Bronchial epithelial cell (primary cell): ENCODE measurements around the gene CEACAM5. TPM values are rescaled to one million over a fixed set of nuclear protein-coding genes. Genes with fewer than 3 reads are reported as not detected.
"Not testable (repeated sequence)": the region's sequence is repeated elsewhere in the genome, so short reads cannot be mapped to it uniquely, and the experiment has no call there.

Source experiments
- DNase-seq: peaks from one replicate; pipeline ENCODE4 v3.0.0-alpha.2; 2010; ENCODE audit warnings: low read depth
- FAIRE-seq: peaks from 2 replicates; lab custom pipeline; 2011; peaks lifted over from hg19 to GRCh38; lab: Jason Lieb, UNC
- H3K27me3 ChIP-seq: 2 replicates; pipeline ENCODE4 v1.5.1; 2011; ENCODE audit warnings: low read length; ENCODE audit not compliant: control insufficient read depth, insufficient read depth
- H3K36me3 ChIP-seq: 2 replicates; pipeline ENCODE4 v1.5.1; 2011; ENCODE audit warnings: low read length; ENCODE audit not compliant: control insufficient read depth, insufficient read depth
- H3K4me3 ChIP-seq: 2 replicates; pipeline ENCODE4 v1.5.1; 2011; ENCODE audit warnings: mild to moderate bottlenecking, low read depth, low read length, control low read depth
- CTCF ChIP-seq: IDR thresholded peaks from 2 replicates; pipeline ENCODE4 v1.5.1; 2011; ENCODE audit warnings: mild to moderate bottlenecking, moderate library complexity, low read length, control low read depth, inconsistent platforms; ENCODE audit not compliant: insufficient read depth, severe bottlenecking
- total RNA-seq: library from RNA; depleted of rRNA; stranded (reverse); fragments of >200 nt; gene quantifications from 2 replicates; pipeline ENCODE4 v1.2.1, GENCODE V29; 2014

Gene CEACAM5
- total RNA-seq, 1 donor from 2014 or later: 11.6 TPM

- no peaks in the 10 kb centered on the region for H3K36me3 ChIP-seq
- no peak for DNase-seq
- FAIRE-seq: no peak
- peaks cover 2% of the 10 kb centered on the region for H3K27me3 ChIP-seq
- no peak overlapping the region for H3K4me3 ChIP-seq
- no peak for TF ChIP-seq CTCF
Measured at GRCh38 chr19:41767115-41767514, 58.7 kb downstream of the CEACAM5 start.

- H3K4me3 ChIP-seq, H3K36me3 ChIP-seq, H3K27me3 ChIP-seq, DNase-seq, FAIRE-seq: not testable (repeated sequence)
Measured at GRCh38 chr19:41768105-41768504, 59.7 kb downstream of the CEACAM5 start.

GRCh38 chr19:41769608-41770007 is 61.2 kb downstream of the CEACAM5 start:
- Histone ChIP-seq H3K27me3 (peaks cover 3% of the 10 kb centered on the region), H3K4me3 (no peak overlapping the region), H3K36me3 (no peaks in the 10 kb centered on the region)
- FAIRE-seq (no peak), DNase-seq (no peak)
- TF ChIP-seq CTCF: no peak

GRCh38 chr19:41771410-41771809 is 63.0 kb downstream of the CEACAM5 start:
- H3K27me3 ChIP-seq: peaks cover 3% of the 10 kb centered on the region
- peak; percentile 71 for DNase-seq
- no peak for TF ChIP-seq CTCF
- no peaks in the 10 kb centered on the region for H3K36me3 ChIP-seq
- no peak for FAIRE-seq
- no peak overlapping the region for H3K4me3 ChIP-seq

- Histone ChIP-seq H3K4me3 (no peak overlapping the region), H3K27me3 (peaks cover 3% of the 10 kb centered on the region), H3K36me3 (no peaks in the 10 kb centered on the region)
- FAIRE-seq: peak; percentile 99
- DNase-seq: peak; percentile 100
- no peak for TF ChIP-seq CTCF
Measured at GRCh38 chr19:41774515-41774980, 66.1 kb downstream of the CEACAM5 start.

GRCh38 chr19:41776700-41777099 is 68.3 kb downstream of the CEACAM5 start:
- DNase-seq (peak; percentile 49), FAIRE-seq (no peak)
- Histone ChIP-seq H3K27me3 (peaks cover 3% of the 10 kb centered on the region), H3K36me3 (no peaks in the 10 kb centered on the region), H3K4me3 (no peak overlapping the region)
- TF ChIP-seq CTCF: no peak

Other genes starting within 250 kb of the CEACAM5 start
- gene CEACAM21, start 132.5 kb upstream of the CEACAM5 start, total RNA-seq: not detected in 2 replicates
- gene CEACAM4, start 81.6 kb upstream of the CEACAM5 start, total RNA-seq: not detected in 2 replicates
- gene CEACAM7, start 20.4 kb upstream of the CEACAM5 start, total RNA-seq: 0.79 and 7.3 TPM in 2 replicates
- 13.7 and 41.6 TPM in 2 replicates for gene CEACAM6, start 46.9 kb downstream of the CEACAM5 start, total RNA-seq
- gene CEACAM3, start 88.0 kb downstream of the CEACAM5 start, total RNA-seq: 0.26 TPM in 1 of 2 replicates, not detected in the other
- gene LYPD4, start 136.1 kb downstream of the CEACAM5 start, total RNA-seq: not detected in 2 replicates
- gene DMRTC2, start 136.4 kb downstream of the CEACAM5 start, total RNA-seq: not detected in 2 replicates
- 2,069 and 2,277 TPM in 2 replicates for gene RPS19, start 151.6 kb downstream of the CEACAM5 start, total RNA-seq
- gene CD79A, start 168.7 kb downstream of the CEACAM5 start, total RNA-seq: not detected in 2 replicates
- 19.2 and 25.0 TPM in 2 replicates for gene ARHGEF1, start 174.6 kb downstream of the CEACAM5 start, total RNA-seq
- under 0.01 TPM in 2 replicates for gene ERFL, start 219.8 kb downstream of the CEACAM5 start, total RNA-seq